ENCODE results near the gene TLR6.
A peak's percentile ranks its signal among the peaks of the same experiment; 100 is the strongest.

Gene TLR6

GRCh38 chr4:38837849-38838248 lies 18.8 kb downstream of the TLR6 start:
- TF ChIP-seq CTCF (IDR thresholded peaks at IDR 0.05; ENCODE audit: insufficient read depth, low read length, poor library complexity, severe bottlenecking): no peak
- Histone ChIP-seq H3K27me3 (replicated peaks; ENCODE audit: control insufficient read depth, insufficient read depth, low read length) (no peaks in the 10 kb centered on the region), H3K36me3 (ENCODE audit: control insufficient read depth, insufficient read depth, low read length) (no peaks in the 10 kb centered on the region), H3K4me3 (replicated peaks; ENCODE audit: low read depth, low read length) (no peak overlapping the region)
- no peak for DNase-seq (ENCODE audit: extremely low read depth, insufficient read length)

- Histone ChIP-seq H3K36me3 (ENCODE audit: control insufficient read depth, insufficient read depth, low read length) (no peaks in the 10 kb centered on the region), H3K4me3 (replicated peaks; ENCODE audit: low read depth, low read length) (no peak overlapping the region), H3K27me3 (replicated peaks; ENCODE audit: control insufficient read depth, insufficient read depth, low read length) (no peaks in the 10 kb centered on the region)
- DNase-seq (ENCODE audit: extremely low read depth, insufficient read length): no peak
- no peak for TF ChIP-seq CTCF (IDR thresholded peaks at IDR 0.05; ENCODE audit: insufficient read depth, low read length, poor library complexity, severe bottlenecking)
These were observed 19.3 kb downstream of the TLR6 start for GRCh38 chr4:38837334-38837733.

- DNase-seq (ENCODE audit: extremely low read depth, insufficient read length): no peak
- Histone ChIP-seq H3K4me3 (replicated peaks; ENCODE audit: low read depth, low read length) (no peak overlapping the region), H3K27me3 (replicated peaks; ENCODE audit: control insufficient read depth, insufficient read depth, low read length) (no peaks in the 10 kb centered on the region), H3K36me3 (ENCODE audit: control insufficient read depth, insufficient read depth, low read length) (no peaks in the 10 kb centered on the region)
- no peak for TF ChIP-seq CTCF (IDR thresholded peaks at IDR 0.05; ENCODE audit: insufficient read depth, low read length, poor library complexity, severe bottlenecking)
These were observed 22.0 kb downstream of the TLR6 start for GRCh38 chr4:38834570-38834969.

GRCh38 chr4:38832624-38833528 lies 23.7 kb downstream of the TLR6 start:
- DNase-seq (ENCODE audit: extremely low read depth, insufficient read length): no peak

GRCh38 chr4:38832206-38832605 lies 24.4 kb downstream of the TLR6 start:
- H3K36me3 ChIP-seq (ENCODE audit: control insufficient read depth, insufficient read depth, low read length): no peaks in the 10 kb centered on the region
- H3K27me3 ChIP-seq (replicated peaks; ENCODE audit: control insufficient read depth, insufficient read depth, low read length): no peaks in the 10 kb centered on the region
- DNase-seq (ENCODE audit: extremely low read depth, insufficient read length): no peak
- TF ChIP-seq CTCF (IDR thresholded peaks at IDR 0.05; ENCODE audit: insufficient read depth, low read length, poor library complexity, severe bottlenecking): no peak
- no peak overlapping the region for H3K4me3 ChIP-seq (replicated peaks; ENCODE audit: low read depth, low read length)

More at GRCh38 chr4:38832624-38833528, 23.7 kb downstream of the TLR6 start:
- TF ChIP-seq CTCF (IDR thresholded peaks at IDR 0.05; ENCODE audit: insufficient read depth, low read length, poor library complexity, severe bottlenecking): peak; percentile 29
- H3K27me3 ChIP-seq (replicated peaks; ENCODE audit: control insufficient read depth, insufficient read depth, low read length): no peaks in the 10 kb centered on the region
- no peaks in the 10 kb centered on the region for H3K36me3 ChIP-seq (ENCODE audit: control insufficient read depth, insufficient read depth, low read length)
- no peak overlapping the region for H3K4me3 ChIP-seq (replicated peaks; ENCODE audit: low read depth, low read length)
